GM04504 (cell line): ENCODE measurements around the gene LTBP3.

ENCODE experiments used
- DNase-seq: peaks from one replicate; pipeline ENCODE4 v3.0.0-alpha.2; 2012; ENCODE audit warnings: low read depth

The LTBP3 gene

DNA sequence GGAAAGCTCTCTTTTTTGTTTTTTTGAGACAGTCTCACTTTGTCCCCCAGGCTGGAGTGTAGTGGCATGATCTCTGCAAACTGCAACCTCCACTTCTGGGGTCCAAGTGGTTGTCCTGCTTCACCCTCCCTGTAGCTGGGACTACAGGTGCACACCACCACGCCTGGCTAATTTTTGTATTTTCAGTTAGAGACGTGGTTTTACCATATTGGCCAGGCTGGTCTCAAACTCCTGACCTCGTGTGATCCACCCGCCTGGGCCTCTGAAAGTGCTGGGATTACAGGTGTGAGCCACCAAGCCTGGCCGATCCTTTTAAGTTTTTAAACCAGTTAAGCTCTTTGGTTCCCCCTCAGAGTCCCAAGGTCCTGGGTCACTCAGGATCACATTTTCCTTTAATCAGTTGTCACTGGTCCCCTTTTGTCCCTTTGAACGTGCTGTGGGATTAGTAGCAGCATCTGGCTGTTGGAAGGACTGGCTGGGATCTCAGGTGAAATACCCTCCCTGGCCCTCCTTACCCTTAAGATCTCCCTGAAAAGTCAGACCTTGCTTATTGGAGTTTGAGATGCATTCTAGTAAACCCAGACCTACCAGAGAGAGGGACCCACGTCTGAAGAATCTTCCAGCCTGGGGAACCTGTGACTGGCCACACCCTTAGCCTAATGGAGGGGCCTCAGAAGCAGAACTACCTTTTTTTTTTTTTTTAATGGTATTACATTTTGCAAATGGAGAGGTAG lies 51.2 kb downstream of the LTBP3 start:
- DNase-seq: peak; percentile 93

DNA sequence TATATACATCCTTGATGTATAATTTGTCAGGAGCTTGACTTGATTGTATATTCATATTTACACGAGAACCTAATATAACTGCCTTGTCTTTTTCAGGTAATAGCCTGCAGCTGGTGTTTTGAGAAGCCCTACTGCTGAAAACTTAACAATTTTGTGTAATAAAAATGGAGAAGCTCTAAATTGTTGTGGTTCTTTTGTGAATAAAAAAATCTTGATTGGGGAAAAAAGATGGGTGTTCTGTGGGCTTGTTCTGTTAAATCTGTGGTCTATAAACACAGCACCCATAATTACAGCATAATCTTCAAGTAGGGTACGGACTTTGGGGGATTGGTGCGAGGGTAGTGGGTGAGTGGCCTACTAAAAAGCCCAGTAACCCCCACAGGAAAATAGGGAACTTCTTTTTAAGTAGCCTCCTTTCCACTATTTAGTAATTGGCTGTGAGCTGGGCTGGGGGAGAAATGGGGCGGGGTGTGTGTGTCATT lies 51.8 kb downstream of the LTBP3 start:
- no peak for DNase-seq

DNA sequence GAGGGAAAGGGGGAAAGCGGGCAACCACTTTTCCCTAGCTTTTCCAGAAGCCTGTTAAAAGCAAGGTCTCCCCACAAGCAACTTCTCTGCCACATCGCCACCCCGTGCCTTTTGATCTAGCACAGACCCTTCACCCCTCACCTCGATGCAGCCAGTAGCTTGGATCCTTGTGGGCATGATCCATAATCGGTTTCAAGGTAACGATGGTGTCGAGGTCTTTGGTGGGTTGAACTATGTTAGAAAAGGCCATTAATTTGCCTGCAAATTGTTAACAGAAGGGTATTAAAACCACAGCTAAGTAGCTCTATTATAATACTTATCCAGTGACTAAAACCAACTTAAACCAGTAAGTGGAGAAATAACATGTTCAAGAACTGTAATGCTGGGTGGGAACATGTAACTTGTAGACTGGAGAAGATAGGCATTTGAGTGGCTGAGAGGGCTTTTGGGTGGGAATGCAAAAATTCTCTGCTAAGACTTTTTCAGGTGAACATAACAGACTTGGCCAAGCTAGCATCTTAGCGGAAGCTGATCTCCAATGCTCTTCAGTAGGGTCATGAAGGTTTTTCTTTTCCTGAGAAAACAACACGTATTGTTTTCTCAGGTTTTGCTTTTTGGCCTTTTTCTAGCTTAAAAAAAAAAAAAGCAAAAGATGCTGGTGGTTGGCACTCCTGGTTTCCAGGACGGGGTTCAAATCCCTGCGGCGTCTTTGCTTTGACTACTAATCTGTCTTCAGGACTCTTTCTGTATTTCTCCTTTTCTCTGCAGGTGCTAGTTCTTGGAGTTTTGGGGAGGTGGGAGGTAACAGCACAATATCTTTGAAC lies 52.5 kb downstream of the LTBP3 start:
- no peak for DNase-seq

DNA sequence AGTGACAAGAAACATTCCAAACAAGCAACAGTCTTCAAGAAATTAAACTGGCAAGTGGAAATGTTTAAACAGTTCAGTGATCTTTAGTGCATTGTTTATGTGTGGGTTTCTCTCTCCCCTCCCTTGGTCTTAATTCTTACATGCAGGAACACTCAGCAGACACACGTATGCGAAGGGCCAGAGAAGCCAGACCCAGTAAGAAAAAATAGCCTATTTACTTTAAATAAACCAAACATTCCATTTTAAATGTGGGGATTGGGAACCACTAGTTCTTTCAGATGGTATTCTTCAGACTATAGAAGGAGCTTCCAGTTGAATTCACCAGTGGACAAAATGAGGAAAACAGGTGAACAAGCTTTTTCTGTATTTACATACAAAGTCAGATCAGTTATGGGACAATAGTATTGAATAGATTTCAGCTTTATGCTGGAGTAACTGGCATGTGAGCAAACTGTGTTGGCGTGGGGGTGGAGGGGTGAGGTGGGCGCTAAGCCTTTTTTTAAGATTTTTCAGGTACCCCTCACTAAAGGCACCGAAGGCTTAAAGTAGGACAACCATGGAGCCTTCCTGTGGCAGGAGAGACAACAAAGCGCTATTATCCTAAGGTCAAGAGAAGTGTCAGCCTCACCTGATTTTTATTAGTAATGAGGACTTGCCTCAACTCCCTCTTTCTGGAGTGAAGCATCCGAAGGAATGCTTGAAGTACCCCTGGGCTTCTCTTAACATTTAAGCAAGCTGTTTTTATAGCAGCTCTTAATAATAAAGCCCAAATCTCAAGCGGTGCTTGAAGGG lies 53.3 kb downstream of the LTBP3 start:
- DNase-seq: no peak

- no peak for DNase-seq
Measured at GRCh38 chr11:65503949-65504673, 54.0 kb downstream of the LTBP3 start.

GRCh38 chr11:65503368-65503948 lies 54.7 kb downstream of the LTBP3 start:
- DNase-seq: peak; percentile 16

- DNase-seq: no peak
Measured at GRCh38 chr11:65502555-65503367, 55.4 kb downstream of the LTBP3 start.

GRCh38 chr11:65502274-65502554 lies 55.9 kb downstream of the LTBP3 start:
- DNase-seq: no peak

DNA sequence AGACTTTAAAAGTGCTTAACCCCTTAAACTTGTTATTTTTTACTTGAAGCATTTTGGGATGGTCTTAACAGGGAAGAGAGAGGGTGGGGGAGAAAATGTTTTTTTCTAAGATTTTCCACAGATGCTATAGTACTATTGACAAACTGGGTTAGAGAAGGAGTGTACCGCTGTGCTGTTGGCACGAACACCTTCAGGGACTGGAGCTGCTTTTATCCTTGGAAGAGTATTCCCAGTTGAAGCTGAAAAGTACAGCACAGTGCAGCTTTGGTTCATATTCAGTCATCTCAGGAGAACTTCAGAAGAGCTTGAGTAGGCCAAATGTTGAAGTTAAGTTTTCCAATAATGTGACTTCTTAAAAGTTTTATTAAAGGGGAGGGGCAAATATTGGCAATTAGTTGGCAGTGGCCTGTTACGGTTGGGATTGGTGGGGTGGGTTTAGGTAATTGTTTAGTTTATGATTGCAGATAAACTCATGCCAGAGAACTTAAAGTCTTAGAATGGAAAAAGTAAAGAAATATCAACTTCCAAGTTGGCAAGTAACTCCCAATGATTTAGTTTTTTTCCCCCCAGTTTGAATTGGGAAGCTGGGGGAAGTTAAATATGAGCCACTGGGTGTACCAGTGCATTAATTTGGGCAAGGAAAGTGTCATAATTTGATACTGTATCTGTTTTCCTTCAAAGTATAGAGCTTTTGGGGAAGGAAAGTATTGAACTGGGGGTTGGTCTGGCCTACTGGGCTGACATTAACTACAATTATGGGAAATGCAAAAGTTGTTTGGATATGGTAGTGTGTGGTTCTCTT lies 56.5 kb downstream of the LTBP3 start:
- no peak for DNase-seq

DNA sequence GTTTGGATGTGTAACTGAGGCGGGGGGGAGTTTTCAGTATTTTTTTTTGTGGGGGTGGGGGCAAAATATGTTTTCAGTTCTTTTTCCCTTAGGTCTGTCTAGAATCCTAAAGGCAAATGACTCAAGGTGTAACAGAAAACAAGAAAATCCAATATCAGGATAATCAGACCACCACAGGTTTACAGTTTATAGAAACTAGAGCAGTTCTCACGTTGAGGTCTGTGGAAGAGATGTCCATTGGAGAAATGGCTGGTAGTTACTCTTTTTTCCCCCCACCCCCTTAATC lies 57.0 kb downstream of the LTBP3 start:
- DNase-seq: peak; percentile 36

DNA sequence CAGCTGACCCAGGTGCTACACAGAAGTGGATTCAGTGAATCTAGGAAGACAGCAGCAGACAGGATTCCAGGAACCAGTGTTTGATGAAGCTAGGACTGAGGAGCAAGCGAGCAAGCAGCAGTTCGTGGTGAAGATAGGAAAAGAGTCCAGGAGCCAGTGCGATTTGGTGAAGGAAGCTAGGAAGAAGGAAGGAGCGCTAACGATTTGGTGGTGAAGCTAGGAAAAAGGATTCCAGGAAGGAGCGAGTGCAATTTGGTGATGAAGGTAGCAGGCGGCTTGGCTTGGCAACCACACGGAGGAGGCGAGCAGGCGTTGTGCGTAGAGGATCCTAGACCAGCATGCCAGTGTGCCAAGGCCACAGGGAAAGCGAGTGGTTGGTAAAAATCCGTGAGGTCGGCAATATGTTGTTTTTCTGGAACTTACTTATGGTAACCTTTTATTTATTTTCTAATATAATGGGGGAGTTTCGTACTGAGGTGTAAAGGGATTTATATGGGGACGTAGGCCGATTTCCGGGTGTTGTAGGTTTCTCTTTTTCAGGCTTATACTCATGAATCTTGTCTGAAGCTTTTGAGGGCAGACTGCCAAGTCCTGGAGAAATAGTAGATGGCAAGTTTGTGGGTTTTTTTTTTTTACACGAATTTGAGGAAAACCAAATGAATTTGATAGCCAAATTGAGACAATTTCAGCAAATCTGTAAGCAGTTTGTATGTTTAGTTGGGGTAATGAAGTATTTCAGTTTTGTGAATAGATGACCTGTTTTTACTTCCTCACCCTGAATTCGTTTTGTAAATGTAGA lies 57.6 kb downstream of the LTBP3 start:
- peak; percentile 35 for DNase-seq

GRCh38 chr11:65499713-65500386 lies 58.3 kb downstream of the LTBP3 start:
- DNase-seq: peak; percentile 13

- peak; percentile 92 for DNase-seq
Measured at GRCh38 chr11:65498977-65499712, 59.0 kb downstream of the LTBP3 start, which contains the start of gene MALAT1. TSS of gene MALAT1 (plus strand) at chr11:65499045.

- DNase-seq: no peak
Measured at GRCh38 chr11:65498727-65498976, 59.5 kb downstream of the LTBP3 start.

DNA sequence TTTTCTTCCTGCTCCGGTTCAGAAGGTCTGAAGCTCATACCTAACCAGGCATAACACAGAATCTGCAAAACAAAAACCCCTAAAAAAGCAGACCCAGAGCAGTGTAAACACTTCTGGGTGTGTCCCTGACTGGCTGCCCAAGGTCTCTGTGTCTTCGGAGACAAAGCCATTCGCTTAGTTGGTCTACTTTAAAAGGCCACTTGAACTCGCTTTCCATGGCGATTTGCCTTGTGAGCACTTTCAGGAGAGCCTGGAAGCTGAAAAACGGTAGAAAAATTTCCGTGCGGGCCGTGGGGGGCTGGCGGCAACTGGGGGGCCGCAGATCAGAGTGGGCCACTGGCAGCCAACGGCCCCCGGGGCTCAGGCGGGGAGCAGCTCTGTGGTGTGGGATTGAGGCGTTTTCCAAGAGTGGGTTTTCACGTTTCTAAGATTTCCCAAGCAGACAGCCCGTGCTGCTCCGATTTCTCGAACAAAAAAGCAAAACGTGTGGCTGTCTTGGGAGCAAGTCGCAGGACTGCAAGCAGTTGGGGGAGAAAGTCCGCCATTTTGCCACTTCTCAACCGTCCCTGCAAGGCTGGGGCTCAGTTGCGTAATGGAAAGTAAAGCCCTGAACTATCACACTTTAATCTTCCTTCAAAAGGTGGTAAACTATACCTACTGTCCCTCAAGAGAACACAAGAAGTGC lies 60.0 kb downstream of the LTBP3 start:
- no peak for DNase-seq

GRCh38 chr11:65497141-65498041 lies 60.8 kb downstream of the LTBP3 start:
- peak; percentile 97 for DNase-seq
